SK-N-SH (cell line): ENCODE data around the gene DACT2. TPM values are rescaled to one million over a fixed set of nuclear protein-coding genes. Genes with fewer than 3 reads are reported as not detected.

Experiments used
- CTCF ChIA-PET: fragments of 300-600, 350-600 bp; formaldehyde crosslinking; extraction: SDS; loops from one replicate; lab custom pipeline; 2021; lab: Yijun Ruan, JAX
- POLR2A ChIA-PET: fragments of 350-600 bp; sonication (Branson Sonifier 250); formaldehyde crosslinking; extraction: SDS; loops from one replicate; lab custom pipeline; 2020; ENCODE audit warnings: antibody characterized with exemption, inconsistent platforms; lab: Yijun Ruan, JAX
- DNase-seq: peaks from one replicate; pipeline ENCODE4 v3.0.0; 2012
- H2AFZ ChIP-seq: fragments of 200-600 bp; sonication (generic); 2 replicates; pipeline ENCODE4 v1.8.1; 2016; ENCODE audit warnings: antibody characterized with exemption, mild to moderate bottlenecking, low read depth
- H3F3A ChIP-seq: fragments of 200-600 bp; sonication (generic); replicated peaks from 2 replicates; pipeline ENCODE3; 2016; ENCODE audit warnings: antibody characterized with exemption, mild to moderate bottlenecking; ENCODE audit not compliant: insufficient read depth
- H3K27ac ChIP-seq, 2 experiments: fragments of 200-500 bp in 1 of 2; fragments of 200-600 bp in 1 of 2; sonication (Bioruptor generic) in 1 of 2; sonication (generic), shearing (Covaris generic) in 1 of 2; 2 replicates each; pipeline versions ENCODE4 v1.5.1 to v1.6.1; 2014 to 2016; ENCODE audit warnings: low read depth in 2 of 2, inconsistent platforms in 1 of 2, low read length in 1 of 2, mild to moderate bottlenecking in 1 of 2, mixed read lengths in 1 of 2
- H3K27me3 ChIP-seq: fragments of 200-600 bp; sonication (generic), shearing (Covaris generic); 2 replicates; pipeline ENCODE4 v1.6.1; 2016; ENCODE audit warnings: mixed run types; ENCODE audit not compliant: insufficient read depth
- H3K36me3 ChIP-seq, 2 experiments: fragments of 200-500 bp in 1 of 2; fragments of 200-600 bp in 1 of 2; sonication (Bioruptor generic) in 1 of 2; sonication (generic) in 1 of 2; replicated peaks in 1 of 2; 2 replicates each; pipeline versions ENCODE3 to v1.5.1; 2014 to 2016; ENCODE audit warnings: low read length in 1 of 2, mild to moderate bottlenecking in 1 of 2; ENCODE audit not compliant: insufficient read depth in 2 of 2, control insufficient read depth in 1 of 2
- H3K4me1 ChIP-seq, 2 experiments: fragments of 200-500 bp in 1 of 2; fragments of 200-600 bp in 1 of 2; sonication (Bioruptor generic) in 1 of 2; sonication (generic), shearing (Covaris generic) in 1 of 2; 2 replicates each; pipeline versions ENCODE4 v1.5.1 to v1.6.1; 2014 to 2016; ENCODE audit warnings: low read depth in 1 of 2, low read length in 1 of 2, mixed run types in 1 of 2; ENCODE audit not compliant: insufficient read depth in 2 of 2, control insufficient read depth in 1 of 2
- H3K4me2 ChIP-seq: fragments of 200-600 bp; sonication (generic), shearing (Covaris generic); 2 replicates; pipeline ENCODE4 v1.6.1; 2017; ENCODE audit warnings: mixed run types
- H3K4me3 ChIP-seq, 2 experiments: fragments of 200-500 bp in 1 of 2; fragments of 200-600 bp in 1 of 2; sonication (Bioruptor generic) in 1 of 2; sonication (generic), shearing (Covaris generic) in 1 of 2; 2 replicates each; pipeline versions ENCODE4 v1.5.1 to v1.8.1; 2014 to 2016; ENCODE audit warnings: low read depth in 2 of 2, inconsistent platforms in 1 of 2, low read length in 1 of 2, mild to moderate bottlenecking in 1 of 2, mixed read lengths in 1 of 2, moderate library complexity in 1 of 2
- H3K79me2 ChIP-seq: fragments of 200-600 bp; sonication (generic); 2 replicates; pipeline ENCODE4 v1.8.1; 2017; ENCODE audit warnings: mild to moderate bottlenecking; ENCODE audit not compliant: insufficient read depth
- H3K9ac ChIP-seq: fragments of 200-600 bp; sonication (generic); 2 replicates; pipeline ENCODE4 v1.6.1; 2017; ENCODE audit warnings: mixed run types
- H3K9me2 ChIP-seq: fragments of 200-600 bp; sonication (generic); 2 replicates; pipeline ENCODE4 v1.6.1; 2017; ENCODE audit warnings: mixed run types
- H3K9me3 ChIP-seq: fragments of 200-600 bp; sonication (generic); 2 replicates; pipeline ENCODE4 v1.6.1; 2017; ENCODE audit warnings: mixed run types, mild to moderate bottlenecking, moderate library complexity
- H4K20me1 ChIP-seq: fragments of 200-600 bp; sonication (generic); 2 replicates; pipeline ENCODE4 v1.6.1; 2017; ENCODE audit warnings: mild to moderate bottlenecking, mixed run types; ENCODE audit not compliant: insufficient read depth
- FOXM1 ChIP-seq: IDR thresholded peaks from 2 replicates; pipeline ENCODE4 v1.4.0; 2012; ENCODE audit warnings: low read depth, mild to moderate bottlenecking
- IRF3 ChIP-seq: fragments of 150-350 bp; IDR thresholded peaks from 2 replicates; pipeline ENCODE4 v1.6.1; 2016; ENCODE audit warnings: mild to moderate bottlenecking, low read depth, low read length
- JUND ChIP-seq: IDR thresholded peaks from 2 replicates; pipeline ENCODE4 v1.4.0; 2012
- MEF2A ChIP-seq: IDR thresholded peaks from 2 replicates; pipeline ENCODE4 v1.4.0; 2012; ENCODE audit warnings: low read depth, borderline replicate concordance
- NFIC ChIP-seq: IDR thresholded peaks from 2 replicates; pipeline ENCODE4 v1.4.0; 2012; ENCODE audit warnings: borderline replicate concordance
- POLR2AphosphoS5 ChIP-seq: IDR thresholded peaks from 2 replicates; pipeline ENCODE4 v1.6.1; 2012; ENCODE audit warnings: low read depth, low read length
- RAD21 ChIP-seq: IDR thresholded peaks from 2 replicates; pipeline ENCODE4 v1.6.1; 2012; ENCODE audit warnings: mild to moderate bottlenecking, low read length
- RCOR1 ChIP-seq: fragments of 150-350 bp; IDR thresholded peaks from 2 replicates; pipeline ENCODE4 v1.6.1; 2017; ENCODE audit warnings: antibody characterized with exemption, low read length
- TCF12 ChIP-seq: IDR thresholded peaks from 2 replicates; pipeline ENCODE4 v1.4.0; 2012
- USF1 ChIP-seq: IDR thresholded peaks from 2 replicates; pipeline ENCODE4 v1.4.0; 2012; ENCODE audit warnings: low read depth, borderline replicate concordance
- USF2 ChIP-seq: fragments of 150-350 bp; IDR thresholded peaks from 2 replicates; pipeline ENCODE4 v1.6.1; 2017; ENCODE audit warnings: antibody characterized with exemption, low read length, low read depth, borderline replicate concordance
- WGBS: methylation state at CpG from one replicate; pipeline ENCODE4 v1.1.6; 2017; ENCODE audit warnings: low lambda C conversion rate; 5-methylcytosine and 5-hydroxymethylcytosine counted together
- polyA plus RNA-seq, 3 experiments: library from polyadenylated mRNA; depleted of rRNA; stranded (reverse); fragments of >200 nt; gene quantifications; 2 replicates each; pipeline ENCODE4 v1.2.3, GENCODE V29; 2012
- TF ChIP-seq, protein P1 (sequence below): IDR thresholded peaks from 2 replicates; pipeline ENCODE4 v1.4.0; 2012; ENCODE audit warnings: low read depth
- TF ChIP-seq, protein P2 (sequence below): IDR thresholded peaks from 2 replicates; pipeline ENCODE4; 2012
- TF ChIP-seq, protein P3 (sequence below): IDR thresholded peaks from 2 replicates; pipeline ENCODE4 v1.6.1; 2012; ENCODE audit warnings: mild to moderate bottlenecking, low read depth, low read length, moderate library complexity

DACT2 gene
- polyA plus RNA-seq, 1 of the 3 experiments (the other 2 are of a cell fraction), result not detected

GRCh38 chr6:168276576-168277273, 42.9 kb downstream of the DACT2 start:
- H3K4me1 ChIP-seq, result peaks cover 0 to 11% of the 10 kb centered on the region in 2 experiments; a peak in 2 of 4 replicates
- ChIA-PET POLR2A (no interaction called here), CTCF (no interaction called here)
- H3K9me3 ChIP-seq, result no peaks in the 10 kb centered on the region
- WGBS, result 65% methylated on average over 32 of the region's 32 CpGs
- H3K27ac ChIP-seq, result no peak overlapping the region
- H3K9ac ChIP-seq, result no peak overlapping the region
- H2AFZ ChIP-seq, result no peak overlapping the region
- no peak overlapping the region for H3K4me2 ChIP-seq
- no peak overlapping the region for H3K4me3 ChIP-seq
- H4K20me1 ChIP-seq, result no peaks in the 10 kb centered on the region
- H3K9me2 ChIP-seq, result no peaks in the 10 kb centered on the region
- H3F3A ChIP-seq, result no peaks in the 10 kb centered on the region
- H3K79me2 ChIP-seq, result no peaks in the 10 kb centered on the region
- no peak for TF ChIP-seq NFIC
- TF ChIP-seq RCOR1, result no peak
- TF ChIP-seq, protein P1, sequence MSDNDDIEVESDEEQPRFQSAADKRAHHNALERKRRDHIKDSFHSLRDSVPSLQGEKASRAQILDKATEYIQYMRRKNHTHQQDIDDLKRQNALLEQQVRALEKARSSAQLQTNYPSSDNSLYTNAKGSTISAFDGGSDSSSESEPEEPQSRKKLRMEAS, result no peak
- no peak for TF ChIP-seq TCF12
- TF ChIP-seq POLR2AphosphoS5, result no peak
- no peak for TF ChIP-seq FOXM1
- TF ChIP-seq, protein P2, sequence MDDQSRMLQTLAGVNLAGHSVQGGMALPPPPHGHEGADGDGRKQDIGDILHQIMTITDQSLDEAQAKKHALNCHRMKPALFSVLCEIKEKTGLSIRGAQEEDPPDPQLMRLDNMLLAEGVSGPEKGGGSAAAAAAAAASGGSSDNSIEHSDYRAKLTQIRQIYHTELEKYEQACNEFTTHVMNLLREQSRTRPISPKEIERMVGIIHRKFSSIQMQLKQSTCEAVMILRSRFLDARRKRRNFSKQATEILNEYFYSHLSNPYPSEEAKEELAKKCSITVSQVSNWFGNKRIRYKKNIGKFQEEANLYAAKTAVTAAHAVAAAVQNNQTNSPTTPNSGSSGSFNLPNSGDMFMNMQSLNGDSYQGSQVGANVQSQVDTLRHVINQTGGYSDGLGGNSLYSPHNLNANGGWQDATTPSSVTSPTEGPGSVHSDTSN, result no peak
- no peak for TF ChIP-seq MEF2A
- TF ChIP-seq, protein P3, sequence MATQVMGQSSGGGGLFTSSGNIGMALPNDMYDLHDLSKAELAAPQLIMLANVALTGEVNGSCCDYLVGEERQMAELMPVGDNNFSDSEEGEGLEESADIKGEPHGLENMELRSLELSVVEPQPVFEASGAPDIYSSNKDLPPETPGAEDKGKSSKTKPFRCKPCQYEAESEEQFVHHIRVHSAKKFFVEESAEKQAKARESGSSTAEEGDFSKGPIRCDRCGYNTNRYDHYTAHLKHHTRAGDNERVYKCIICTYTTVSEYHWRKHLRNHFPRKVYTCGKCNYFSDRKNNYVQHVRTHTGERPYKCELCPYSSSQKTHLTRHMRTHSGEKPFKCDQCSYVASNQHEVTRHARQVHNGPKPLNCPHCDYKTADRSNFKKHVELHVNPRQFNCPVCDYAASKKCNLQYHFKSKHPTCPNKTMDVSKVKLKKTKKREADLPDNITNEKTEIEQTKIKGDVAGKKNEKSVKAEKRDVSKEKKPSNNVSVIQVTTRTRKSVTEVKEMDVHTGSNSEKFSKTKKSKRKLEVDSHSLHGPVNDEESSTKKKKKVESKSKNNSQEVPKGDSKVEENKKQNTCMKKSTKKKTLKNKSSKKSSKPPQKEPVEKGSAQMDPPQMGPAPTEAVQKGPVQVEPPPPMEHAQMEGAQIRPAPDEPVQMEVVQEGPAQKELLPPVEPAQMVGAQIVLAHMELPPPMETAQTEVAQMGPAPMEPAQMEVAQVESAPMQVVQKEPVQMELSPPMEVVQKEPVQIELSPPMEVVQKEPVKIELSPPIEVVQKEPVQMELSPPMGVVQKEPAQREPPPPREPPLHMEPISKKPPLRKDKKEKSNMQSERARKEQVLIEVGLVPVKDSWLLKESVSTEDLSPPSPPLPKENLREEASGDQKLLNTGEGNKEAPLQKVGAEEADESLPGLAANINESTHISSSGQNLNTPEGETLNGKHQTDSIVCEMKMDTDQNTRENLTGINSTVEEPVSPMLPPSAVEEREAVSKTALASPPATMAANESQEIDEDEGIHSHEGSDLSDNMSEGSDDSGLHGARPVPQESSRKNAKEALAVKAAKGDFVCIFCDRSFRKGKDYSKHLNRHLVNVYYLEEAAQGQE, result no peak
- TF ChIP-seq USF2, result no peak
- TF ChIP-seq USF1, result no peak
- no peak for TF ChIP-seq RAD21
- no peak for TF ChIP-seq IRF3
- TF ChIP-seq JUND, result no peak
- H3K36me3 ChIP-seq, result no peaks in the 10 kb centered on the region
- H3K27me3 ChIP-seq, result no peaks in the 10 kb centered on the region
- no peak for DNase-seq
